Small intestine (tissue), 7 donors: Measurements from ENCODE around the gene DYNC1LI2. TPM values are rescaled to one million over a fixed set of nuclear protein-coding genes. Genes with fewer than 3 reads are reported as not detected.

Source experiments
- DNase-seq, 2 donors: peaks; one replicate each; pipeline versions ENCODE4 v3.0.0 to v3.0.0-alpha.2; 2013
- FAIRE-seq: peaks from 2 replicates; lab custom pipeline; 2012; peaks lifted over from hg19 to GRCh38; lab: Jason Lieb, UNC
- H3K27ac ChIP-seq, 3 donors: one replicate each; pipeline ENCODE4 v1.5.1; 2013; ENCODE audit warnings: low read length in 2 of 3, mild to moderate bottlenecking in 2 of 3, control low read depth in 1 of 3, inconsistent platforms in 1 of 3, low read depth in 1 of 3, moderate library complexity in 1 of 3
- H3K27me3 ChIP-seq, 3 donors: one replicate each; pipeline ENCODE4 v1.6.1; 2013; ENCODE audit warnings: low read length in 3 of 3, inconsistent platforms in 1 of 3; ENCODE audit not compliant: control insufficient read depth in 3 of 3, insufficient read depth in 3 of 3
- H3K36me3 ChIP-seq, 3 donors: one replicate each; pipeline ENCODE4 v1.6.1; 2013; ENCODE audit warnings: low read length in 3 of 3, inconsistent platforms in 1 of 3, low read depth in 1 of 3, mild to moderate bottlenecking in 1 of 3, moderate library complexity in 1 of 3; ENCODE audit not compliant: control insufficient read depth in 3 of 3, insufficient read depth in 2 of 3
- H3K4me1 ChIP-seq, 3 donors: one replicate each; pipeline ENCODE4 v1.6.1; 2013; ENCODE audit warnings: low read length in 2 of 3, inconsistent platforms in 1 of 3, low read depth in 1 of 3, mild to moderate bottlenecking in 1 of 3, moderate library complexity in 1 of 3; ENCODE audit not compliant: control insufficient read depth in 3 of 3, insufficient read depth in 2 of 3
- H3K4me3 ChIP-seq, 3 donors: one replicate each; pipeline ENCODE4 v1.5.1; 2013; ENCODE audit warnings: low read length in 3 of 3, control low read depth in 1 of 3, inconsistent platforms in 1 of 3, low read depth in 1 of 3, mild to moderate bottlenecking in 1 of 3, moderate library complexity in 1 of 3
- H3K9me3 ChIP-seq, 2 donors: one replicate each; pipeline ENCODE4 v1.6.1; 2013; ENCODE audit warnings: low read depth in 1 of 2, low read length in 1 of 2; ENCODE audit not compliant: control insufficient read depth in 2 of 2, insufficient read depth in 1 of 2
- WGBS, 3 donors: extraction: QIAGEN DNeasy Blood & Tissue Kit; methylation state at CpG; one replicate each; pipeline ENCODE4 v1.1.7; 2013; 5-methylcytosine and 5-hydroxymethylcytosine counted together
- polyA plus RNA-seq, 4 donors: library from polyadenylated mRNA; stranded (reverse) in 3 of 4; unstranded in 1 of 4; fragments of 200-250 nt in 3 of 4; fragments of 120-200 nt in 1 of 4; gene quantifications; one replicate each; pipeline versions ENCODE4 v1.2.1 to v1.2.3, GENCODE V29; 2013
- donor health status: healthy with polysubstance abuse.
- donor health status: control.
- donor health status: control.
- donor health status: Bipolar disorder and iron deficiency.
- donor health status: healthy.

The DYNC1LI2 gene
- polyA plus RNA-seq, 4 donors = 37.8 to 92.9 (median 62.6) TPM

GRCh38 chr16:66678337-66678736 is 73.1 kb downstream of the DYNC1LI2 start:
- no peaks in the 10 kb centered on the region for H3K9me3 ChIP-seq
- FAIRE-seq (no peak), DNase-seq (no peak)
- peaks cover 0 to 24% (median 0%) of the 10 kb centered on the region in 3 donors for H3K36me3 ChIP-seq
- no peaks in the 10 kb centered on the region for H3K4me1 ChIP-seq
- WGBS, 3 donors = 91 to 96% (median 93%) methylated on average over 2 of the region's 2 CpGs
- H3K27ac ChIP-seq = no peak overlapping the region
- H3K27me3 ChIP-seq = no peaks in the 10 kb centered on the region
- no peak overlapping the region for H3K4me3 ChIP-seq

- Histone ChIP-seq H3K9me3 (no peaks in the 10 kb centered on the region), H3K4me3 (no peak overlapping the region), H3K4me1 (no peaks in the 10 kb centered on the region), H3K36me3 (peaks cover 0 to 26% (median 0%) of the 10 kb centered on the region in 3 donors), H3K27ac (no peak overlapping the region), H3K27me3 (no peaks in the 10 kb centered on the region)
- FAIRE-seq (no peak), DNase-seq (no peak)
- 90 to 97% (median 93%) methylated on average over 6 of the region's 6 CpGs for WGBS, 3 donors
These were observed 73.6 kb downstream of the DYNC1LI2 start for GRCh38 chr16:66677836-66678235.

GRCh38 chr16:66677179-66677578 is 74.2 kb downstream of the DYNC1LI2 start:
- Histone ChIP-seq H3K27me3 (no peaks in the 10 kb centered on the region), H3K27ac (no peak overlapping the region), H3K9me3 (no peaks in the 10 kb centered on the region), H3K4me1 (no peaks in the 10 kb centered on the region), H3K36me3 (peaks cover 0 to 26% (median 0%) of the 10 kb centered on the region in 3 donors), H3K4me3 (no peak overlapping the region)
- WGBS, 3 donors = 85 to 91% (median 91%) methylated on average over 7 of the region's 7 CpGs
- no peak for DNase-seq
- no peak for FAIRE-seq

- Histone ChIP-seq H3K9me3 (no peaks in the 10 kb centered on the region), H3K4me3 (no peak overlapping the region), H3K36me3 (peaks cover 0 to 23% (median 0%) of the 10 kb centered on the region in 3 donors), H3K27ac (no peak overlapping the region), H3K4me1 (no peaks in the 10 kb centered on the region), H3K27me3 (no peaks in the 10 kb centered on the region)
- 79 to 87% (median 82%) methylated on average over 3 of the region's 3 CpGs for WGBS, 3 donors
- FAIRE-seq (no peak), DNase-seq (no peak)
These were observed 74.8 kb downstream of the DYNC1LI2 start for GRCh38 chr16:66676599-66676998.

GRCh38 chr16:66673691-66674090 is 77.7 kb downstream of the DYNC1LI2 start:
- no peak for FAIRE-seq
- 87 to 96% (median 90%) methylated on average over 2 of the region's 2 CpGs for WGBS, 3 donors
- Histone ChIP-seq H3K27ac (no peak overlapping the region), H3K4me3 (no peak overlapping the region), H3K36me3 (peaks cover 0 to 24% (median 0%) of the 10 kb centered on the region in 3 donors), H3K9me3 (no peaks in the 10 kb centered on the region), H3K27me3 (no peaks in the 10 kb centered on the region), H3K4me1 (no peaks in the 10 kb centered on the region)
- no peak for DNase-seq

Other genes with a start within 250 kb of the DYNC1LI2 start
- 10 to 100 TPM in 3 of 4 donors, 1 to 10 TPM in 1; 9.2 to 21.3 (median 12.6) TPM for gene TK2, start 201.5 kb downstream of the DYNC1LI2 start, polyA plus RNA-seq
- 10 to 100 TPM; 24.7 to 55.1 (median 35.4) TPM for gene CKLF, start 199.0 kb downstream of the DYNC1LI2 start, polyA plus RNA-seq
- gene CMTM1, start 185.2 kb downstream of the DYNC1LI2 start, polyA plus RNA-seq = 1 to 10 TPM in 1 of 4 donors, under 1 TPM in 1, not detected in 2; 0.36 to 2.4 TPM
- gene CMTM2, start 172.1 kb downstream of the DYNC1LI2 start, polyA plus RNA-seq = under 1 TPM in 2 of 4 donors, not detected in 2; 0.07 to 0.19 TPM
- gene CMTM3, start 146.9 kb downstream of the DYNC1LI2 start, polyA plus RNA-seq = 10 to 100 TPM in 2 of 4 donors, 1 to 10 TPM in 2; 2.2 to 14.7 (median 11.0) TPM
- 10 to 100 TPM; 21.1 to 54.3 (median 43.0) TPM for gene CMTM4, start 54.9 kb downstream of the DYNC1LI2 start, polyA plus RNA-seq
- gene TERB1, start 50.0 kb upstream of the DYNC1LI2 start, polyA plus RNA-seq = under 1 TPM in 1 of 4 donors, not detected in 3; 0.04 TPM
- gene NAE1, start 79.4 kb upstream of the DYNC1LI2 start, polyA plus RNA-seq = 10 to 100 TPM; 39.4 to 60.9 (median 47.1) TPM
- 10 to 100 TPM in 3 of 4 donors, 1 to 10 TPM in 1; 6.4 to 89.7 (median 47.7) TPM for gene CA7, start 92.8 kb upstream of the DYNC1LI2 start, polyA plus RNA-seq
- 10 to 100 TPM in 1 of 4 donors, 1 to 10 TPM in 3; 1.6 to 11.2 (median 4.3) TPM for gene PDP2, start 128.9 kb upstream of the DYNC1LI2 start, polyA plus RNA-seq
- 1 to 10 TPM in 3 of 4 donors, under 1 TPM in 1; 0.91 to 8.5 (median 4.4) TPM for gene CDH16, start 167.3 kb upstream of the DYNC1LI2 start, polyA plus RNA-seq
- 10 to 100 TPM in 1 of 4 donors, 1 to 10 TPM in 2, under 1 TPM in 1; 0.83 to 10.9 (median 3.6) TPM for gene RRAD, start 173.9 kb upstream of the DYNC1LI2 start, polyA plus RNA-seq
- 100 to 1,000 TPM in 3 of 4 donors, 10 to 100 TPM in 1; 79.7 to 274 (median 232) TPM for gene CIAO2B, start 182.8 kb upstream of the DYNC1LI2 start, polyA plus RNA-seq
- gene CES2, start 183.9 kb upstream of the DYNC1LI2 start, polyA plus RNA-seq = 100 to 1,000 TPM; 221 to 337 (median 294) TPM
- 10 to 100 TPM; 14.6 to 36.0 (median 24.3) TPM for gene CES3, start 209.7 kb upstream of the DYNC1LI2 start, polyA plus RNA-seq
- 10 to 100 TPM in 2 of 4 donors, 1 to 10 TPM in 2; 4.8 to 26.3 (median 10.5) TPM for gene CES4A, start 237.0 kb upstream of the DYNC1LI2 start, polyA plus RNA-seq